PC-9 (cell line): ENCODE results near the gene CES2.

Experiments used
- EZH2 ChIP-seq: fragments of 200-600 bp; sonication (generic); IDR thresholded peaks from 2 replicates; pipeline ENCODE4 v1.8.0; 2017; ENCODE audit warnings: antibody characterized with exemption, low read depth
- TF ChIP-seq, protein P1 (sequence below): fragments of 200-600 bp; sonication (generic); conservative IDR thresholded peaks from 2 replicates; pipeline ENCODE4 v1.6.1; 2017; ENCODE audit warnings: mixed run types, antibody characterized with exemption, mild to moderate bottlenecking, moderate library complexity

DNA sequence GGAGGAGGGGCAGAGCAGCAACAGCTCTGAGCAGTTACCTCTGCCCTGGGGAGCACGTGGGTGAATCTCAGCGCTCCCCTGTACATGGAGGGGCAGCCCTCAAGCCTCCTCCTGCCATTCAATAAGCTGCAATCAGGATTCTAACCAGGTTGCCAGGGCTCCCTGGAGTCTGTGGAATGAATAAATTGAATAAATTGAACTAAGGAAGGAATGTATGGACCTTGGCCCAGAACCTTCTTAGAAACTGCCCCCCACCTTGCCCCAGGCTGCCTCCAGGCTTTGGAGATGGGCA is 15.1 kb upstream of the CES2 start:
- TF ChIP-seq, protein P1, sequence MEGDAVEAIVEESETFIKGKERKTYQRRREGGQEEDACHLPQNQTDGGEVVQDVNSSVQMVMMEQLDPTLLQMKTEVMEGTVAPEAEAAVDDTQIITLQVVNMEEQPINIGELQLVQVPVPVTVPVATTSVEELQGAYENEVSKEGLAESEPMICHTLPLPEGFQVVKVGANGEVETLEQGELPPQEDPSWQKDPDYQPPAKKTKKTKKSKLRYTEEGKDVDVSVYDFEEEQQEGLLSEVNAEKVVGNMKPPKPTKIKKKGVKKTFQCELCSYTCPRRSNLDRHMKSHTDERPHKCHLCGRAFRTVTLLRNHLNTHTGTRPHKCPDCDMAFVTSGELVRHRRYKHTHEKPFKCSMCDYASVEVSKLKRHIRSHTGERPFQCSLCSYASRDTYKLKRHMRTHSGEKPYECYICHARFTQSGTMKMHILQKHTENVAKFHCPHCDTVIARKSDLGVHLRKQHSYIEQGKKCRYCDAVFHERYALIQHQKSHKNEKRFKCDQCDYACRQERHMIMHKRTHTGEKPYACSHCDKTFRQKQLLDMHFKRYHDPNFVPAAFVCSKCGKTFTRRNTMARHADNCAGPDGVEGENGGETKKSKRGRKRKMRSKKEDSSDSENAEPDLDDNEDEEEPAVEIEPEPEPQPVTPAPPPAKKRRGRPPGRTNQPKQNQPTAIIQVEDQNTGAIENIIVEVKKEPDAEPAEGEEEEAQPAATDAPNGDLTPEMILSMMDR, result no peak
- no peak for TF ChIP-seq EZH2
